ENCODE measurements around the gene PRR15L.
A peak's percentile ranks its signal among the peaks of the same experiment; 100 is the strongest.

PRR15L gene

DNA sequence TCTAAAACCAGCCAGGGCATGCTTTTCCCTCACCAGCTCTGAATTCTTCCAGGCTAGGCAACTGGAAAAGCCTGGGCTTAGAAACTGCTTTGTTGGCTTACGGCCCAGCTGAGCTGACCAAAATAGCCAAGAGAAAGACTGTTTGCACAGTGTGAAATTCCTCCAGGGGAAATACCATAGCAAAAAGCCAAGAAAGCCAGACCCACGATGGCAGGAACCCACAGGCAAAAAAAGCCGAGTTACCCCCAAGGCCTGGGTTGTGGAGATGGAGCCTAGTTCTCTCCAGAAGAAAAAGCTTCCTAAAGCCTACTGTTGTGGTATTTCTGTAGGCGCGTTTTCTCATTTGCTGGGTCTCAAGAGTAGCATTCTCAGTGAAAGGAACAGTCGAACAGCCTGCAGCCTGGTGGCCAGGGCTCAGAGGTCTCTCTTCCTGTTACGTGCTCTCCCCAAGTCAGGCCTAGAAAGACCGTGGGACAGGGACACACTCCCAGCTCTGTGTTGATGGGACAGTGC is 52.4 kb downstream of the PRR15L start:
- Mint-ChIP-seq H3K4me1 (peaks cover 53% of the 10 kb centered on the region), H3K36me3 (ENCODE audit: low read depth) (peaks cover 15% of the 10 kb centered on the region), H3K27me3 (ENCODE audit: low read depth) (no peaks in the 10 kb centered on the region), H3K9me3 (no peaks in the 10 kb centered on the region), H3K4me3 (no peak overlapping the region), H3K27ac (peak overlapping the region in 2 of 3 experiments; percentile 67 to 76)
- TF ChIP-seq, protein P1, sequence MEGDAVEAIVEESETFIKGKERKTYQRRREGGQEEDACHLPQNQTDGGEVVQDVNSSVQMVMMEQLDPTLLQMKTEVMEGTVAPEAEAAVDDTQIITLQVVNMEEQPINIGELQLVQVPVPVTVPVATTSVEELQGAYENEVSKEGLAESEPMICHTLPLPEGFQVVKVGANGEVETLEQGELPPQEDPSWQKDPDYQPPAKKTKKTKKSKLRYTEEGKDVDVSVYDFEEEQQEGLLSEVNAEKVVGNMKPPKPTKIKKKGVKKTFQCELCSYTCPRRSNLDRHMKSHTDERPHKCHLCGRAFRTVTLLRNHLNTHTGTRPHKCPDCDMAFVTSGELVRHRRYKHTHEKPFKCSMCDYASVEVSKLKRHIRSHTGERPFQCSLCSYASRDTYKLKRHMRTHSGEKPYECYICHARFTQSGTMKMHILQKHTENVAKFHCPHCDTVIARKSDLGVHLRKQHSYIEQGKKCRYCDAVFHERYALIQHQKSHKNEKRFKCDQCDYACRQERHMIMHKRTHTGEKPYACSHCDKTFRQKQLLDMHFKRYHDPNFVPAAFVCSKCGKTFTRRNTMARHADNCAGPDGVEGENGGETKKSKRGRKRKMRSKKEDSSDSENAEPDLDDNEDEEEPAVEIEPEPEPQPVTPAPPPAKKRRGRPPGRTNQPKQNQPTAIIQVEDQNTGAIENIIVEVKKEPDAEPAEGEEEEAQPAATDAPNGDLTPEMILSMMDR (IDR thresholded peaks at IDR 0.05; ENCODE audit: unreplicated experiment in 3 of 3), result no peak

DNA sequence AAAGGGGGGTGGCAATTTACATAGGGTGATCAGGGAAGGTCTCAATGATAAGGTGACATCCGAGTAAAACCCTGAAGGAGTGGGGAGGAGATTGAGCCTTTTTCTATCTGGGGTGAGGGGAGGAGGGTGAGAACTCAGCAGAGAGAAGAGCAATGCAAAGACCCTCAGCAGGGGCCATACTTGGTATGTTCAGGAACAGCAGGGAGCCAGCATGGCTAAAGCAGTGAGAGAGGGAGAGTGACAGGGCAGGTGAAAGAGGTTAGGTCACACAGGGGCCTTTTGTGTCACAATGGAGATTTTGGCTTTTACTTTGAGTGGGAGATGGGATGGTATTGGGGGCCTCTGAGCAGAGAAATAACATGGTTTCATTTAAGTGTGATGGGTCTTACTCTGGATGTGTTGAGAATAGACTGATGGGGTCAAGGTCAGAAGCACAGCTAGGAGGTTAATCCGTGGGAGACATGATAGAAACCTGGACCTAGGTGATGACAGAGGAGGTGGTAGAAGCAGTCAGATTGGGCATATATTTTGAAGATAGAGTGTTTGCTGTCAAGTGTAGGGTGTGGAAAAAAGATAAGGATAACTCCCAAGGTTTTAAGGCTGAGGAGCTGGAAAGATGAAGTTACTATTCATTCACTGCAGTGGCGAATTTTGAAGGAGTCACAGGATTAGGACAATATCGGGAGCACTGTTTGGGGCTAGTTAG is 55.5 kb downstream of the PRR15L start:
- Mint-ChIP-seq H3K4me3 (no peak overlapping the region), H3K9me3 (no peaks in the 10 kb centered on the region), H3K36me3 (ENCODE audit: low read depth) (peaks cover 11% of the 10 kb centered on the region), H3K27me3 (ENCODE audit: low read depth) (no peaks in the 10 kb centered on the region), H3K27ac (peak overlapping the region in 2 of 3 experiments; percentile 7 to 11), H3K4me1 (peaks cover 64% of the 10 kb centered on the region)
- TF ChIP-seq, protein P1 (IDR thresholded peaks at IDR 0.05; ENCODE audit: unreplicated experiment in 3 of 3), result no peak
